Measurements from ENCODE around the gene MCF2. TPM values are rescaled to one million over a fixed set of nuclear protein-coding genes. Genes with fewer than 3 reads are reported as not detected.

Gene MCF2
- total and polyA plus RNA-seq, 2 of the 8 experiments (the other 6 are each of a cell fraction or from before 2014, with no cell fraction given): 0.30 to 0.71 TPM

GRCh38 chrX:139554376-139554775, 153.6 kb downstream of the MCF2 start:
- Histone ChIP-seq H3K56ac (replicated peaks; ENCODE audit: insufficient read length, low read depth, low read length) (no peak overlapping the region), H3K27me3 (replicated peaks in 1 of 4; ENCODE audit: control insufficient read depth in 3 of 4, extremely low read depth in 1 of 4, insufficient read depth in 3 of 4, low read length in 3 of 4) (no peaks in the 10 kb centered on the region), H3K4me1 (replicated peaks in 1 of 4; ENCODE audit: control insufficient read depth in 3 of 4, insufficient read depth in 4 of 4, low read length in 3 of 4) (no peaks in the 10 kb centered on the region), H3K23ac (ENCODE audit: insufficient read length) (no peak overlapping the region), H3K14ac (ENCODE audit: insufficient read length) (no peak overlapping the region), H2BK12ac (ENCODE audit: low read depth, low read length) (no peak overlapping the region), H4K5ac (ENCODE audit: insufficient read length, low read depth, low read length) (no peak overlapping the region), H2AK5ac (ENCODE audit: low read depth, low read length) (no peak overlapping the region), H3K9ac (replicated peaks in 1 of 4; ENCODE audit: extremely low read depth in 1 of 4, low read depth in 3 of 4, low read length in 3 of 4) (no peak overlapping the region), H2BK20ac (ENCODE audit: low read length) (no peak overlapping the region), H3K4ac (replicated peaks; ENCODE audit: insufficient read length, low read depth, low read length) (no peak overlapping the region), H3K4me2 (ENCODE audit: insufficient read depth in 1 of 2, low read depth in 2 of 2, low read length in 2 of 2) (no peak overlapping the region), H2AFZ (ENCODE audit: low read length) (no peak overlapping the region), H2BK120ac (replicated peaks; ENCODE audit: low read depth, low read length) (no peak overlapping the region), H4K91ac (replicated peaks; ENCODE audit: insufficient read length, low read length) (no peak overlapping the region), H2BK15ac (ENCODE audit: low read length) (no peak overlapping the region), H4K8ac (ENCODE audit: extremely low read depth, insufficient read depth, low read length) (no peak overlapping the region), H3K27ac (ENCODE audit: low read depth, low read length) (no peak overlapping the region), H3K4me3 (ENCODE audit: extremely low read depth in 1 of 4, insufficient read depth in 2 of 4, low read depth in 3 of 4, low read length in 4 of 4) (no peak overlapping the region), H3K9me3 (ENCODE audit: insufficient read depth in 2 of 2, low read depth in 1 of 2, low read length in 1 of 2) (no peaks in the 10 kb centered on the region), H3K36me3 (ENCODE audit: control insufficient read depth in 2 of 4, insufficient read depth in 4 of 4, low read length in 3 of 4) (no peaks in the 10 kb centered on the region), H3K79me2 (ENCODE audit: control insufficient read depth in 1 of 2, insufficient read depth in 2 of 2, low read length in 2 of 2) (no peaks in the 10 kb centered on the region), H3K23me2 (ENCODE audit: low read depth, low read length) (no peaks in the 10 kb centered on the region), H4K20me1 (replicated peaks in 1 of 2; ENCODE audit: control insufficient read depth in 1 of 2, insufficient read depth in 2 of 2, low read length in 2 of 2) (no peaks in the 10 kb centered on the region), H3K18ac (ENCODE audit: extremely low read depth, low read length) (no peak overlapping the region), H2BK5ac (ENCODE audit: low read depth, low read length) (no peak overlapping the region), H3K79me1 (ENCODE audit: low read depth, low read length) (no peaks in the 10 kb centered on the region)
- FAIRE-seq (no peak), DNase-seq (ENCODE audit: low read depth in 1 of 2, low spot score in 2 of 2) (no peak)
- POLR2A ChIA-PET (ENCODE audit: partially characterized antibody): no interaction called here
- CTCF ChIA-PET (ENCODE audit: partially characterized antibody): interaction anchor here (1.2 to 1.7 kb wide), 3 partner anchors 8 to 428 kb away, joined by 3 to 7 read pairs (median 3); no protein-coding TSS in a partner anchor
- TF ChIP-seq HDAC6 (IDR thresholded peaks at IDR 0.05; ENCODE audit: low read depth, low read length) (no peak), CBX8 (IDR thresholded peaks at IDR 0.05; ENCODE audit: borderline replicate concordance, low read depth, low read length) (no peak), CHD1 (IDR thresholded peaks at IDR 0.05; ENCODE audit: low read depth, low read length) (no peak), MAX (IDR thresholded peaks at IDR 0.05) (no peak), CHD2 (IDR thresholded peaks at IDR 0.05; ENCODE audit: low read length) (no peak), SP2 (IDR thresholded peaks at IDR 0.05; ENCODE audit: low read length) (no peak), JUN (IDR thresholded peaks at IDR 0.05; ENCODE audit: low read depth, low read length) (no peak), CBX5 (IDR thresholded peaks at IDR 0.05; ENCODE audit: low read depth, low read length) (no peak), BACH1 (IDR thresholded peaks at IDR 0.05; ENCODE audit: low read length) (no peak), MAFK (IDR thresholded peaks at IDR 0.05; ENCODE audit: low read depth, low read length) (no peak), YY1 (IDR thresholded peaks at IDR 0.05; ENCODE audit: low read depth, low read length) (no peak)
